Kidney (tissue), 14 donors: ENCODE results near the gene ZC3HAV1. TPM values are rescaled to one million over a fixed set of nuclear protein-coding genes. Genes with fewer than 3 reads are reported as not detected.

Experiments
- DNase-seq, 5 donors: peaks; one replicate each; pipeline ENCODE4 v3.0.0-alpha.2; 2013 to 2020
- FAIRE-seq: peaks from 2 replicates; lab custom pipeline; 2012; peaks lifted over from hg19 to GRCh38; lab: Jason Lieb, UNC
- H3K27ac ChIP-seq, 2 donors: one replicate each; pipeline ENCODE4 v1.7.0; 2013; ENCODE audit warnings: low read depth in 2 of 2, low read length in 2 of 2, inconsistent platforms in 1 of 2
- H3K27me3 ChIP-seq: one replicate; pipeline ENCODE4 v1.7.1; 2013; ENCODE audit warnings: low read length, inconsistent platforms; ENCODE audit not compliant: control insufficient read depth, insufficient read depth
- H3K36me3 ChIP-seq, 3 donors: one replicate each; pipeline versions ENCODE4 v1.7.0 to v1.7.1; 2013; ENCODE audit warnings: low read length in 3 of 3, control low read depth in 1 of 3, inconsistent platforms in 1 of 3; ENCODE audit not compliant: insufficient read depth in 3 of 3, control insufficient read depth in 2 of 3
- H3K4me1 ChIP-seq, 3 donors: one replicate each; pipeline versions ENCODE4 v1.7.0 to v1.7.1; 2013; ENCODE audit warnings: low read length in 3 of 3, inconsistent platforms in 1 of 3, low read depth in 1 of 3; ENCODE audit not compliant: control insufficient read depth in 2 of 3, insufficient read depth in 2 of 3
- H3K4me3 ChIP-seq, 3 donors: one replicate each; pipeline versions ENCODE4 v1.7.0 to v1.8.1; 2013; ENCODE audit warnings: low read length in 3 of 3, control low read depth in 1 of 3, inconsistent platforms in 1 of 3
- H3K9ac ChIP-seq, 3 donors: one replicate each; pipeline versions ENCODE4 v1.7.0 to v1.7.1; 2013; ENCODE audit warnings: low read length in 3 of 3, control low read depth in 1 of 3, inconsistent platforms in 1 of 3
- H3K9me3 ChIP-seq, 3 donors: one replicate each; pipeline versions ENCODE4 v1.7.0 to v1.7.1; 2013; ENCODE audit warnings: low read length in 3 of 3, control low read depth in 1 of 3, inconsistent platforms in 1 of 3; ENCODE audit not compliant: control insufficient read depth in 2 of 3, insufficient read depth in 1 of 3
- CTCF ChIP-seq: IDR thresholded peaks from 3 replicates; pipeline ENCODE4 v1.5.1; 2012; ENCODE audit warnings: mild to moderate bottlenecking, moderate library complexity, borderline replicate concordance; ENCODE audit not compliant: insufficient read depth; ENCODE audit errors: extremely low read depth
- intact Hi-C: fragments of 100-400 bp; cut with DNase I; formaldehyde crosslinking; loops from one replicate; pipeline ENCODE4 v1.11.1; 2022
- polyA plus RNA-seq: library from polyadenylated mRNA; stranded (reverse); fragments of 350-450 nt; fragmentation: Illumina TruSeq; extraction: RNeasy Lipid Tissue Mini Kit (QIAGEN cat#74804); gene quantifications from one replicate; pipeline ENCODE4 v1.2.3, GENCODE V29; 2014; ENCODE audit warnings: low read depth, low replicate concordance; ENCODE audit not compliant: insufficient read depth
- total RNA-seq: library from RNA; stranded (reverse); fragmentation: NEBNext Ultra II Directional; extraction: Animal tissue kit (Norgen Biotek cat#: 25700); gene quantifications from one replicate; pipeline ENCODE4 v1.2.1, GENCODE V29; 2021
- donor health status: control.
- donor health status: control.
- donor health status: control.
- donor health status: control.
- donor health status: control.
- donor health status: DM: yes; HTN: yes; CAD: no.
- donor health status: Normal renal cell carcinoma (clear cell type).

Gene ZC3HAV1
- total and polyA plus RNA-seq, 2 donors from 2014 or later: 11.1 to 40.2 TPM

- intact Hi-C loops: no loop called here
- no peak for DNase-seq
- Histone ChIP-seq H3K9ac (no peak overlapping the region), H3K4me3 (no peak overlapping the region), H3K9me3 (no peaks in the 10 kb centered on the region), H3K4me1 (no peaks in the 10 kb centered on the region), H3K27ac (no peak overlapping the region), H3K27me3 (no peaks in the 10 kb centered on the region), H3K36me3 (peaks cover 4 to 18% (median 15%) of the 10 kb centered on the region in 3 donors)
- no peak for TF ChIP-seq CTCF
- FAIRE-seq: no peak
Measured at GRCh38 chr7:139047970-139048369, 61.5 kb downstream of the ZC3HAV1 start.

GRCh38 chr7:139046143-139046542 is 63.4 kb downstream of the ZC3HAV1 start:
- no peak for DNase-seq
- no peak for FAIRE-seq
- Histone ChIP-seq H3K4me1 (no peaks in the 10 kb centered on the region), H3K4me3 (no peak overlapping the region), H3K27me3 (no peaks in the 10 kb centered on the region), H3K36me3 (peaks cover 3 to 16% (median 11%) of the 10 kb centered on the region in 3 donors), H3K27ac (no peak overlapping the region), H3K9ac (no peak overlapping the region), H3K9me3 (no peaks in the 10 kb centered on the region)
- intact Hi-C loops: no loop called here
- no peak for TF ChIP-seq CTCF

- no peaks in the 10 kb centered on the region for H3K4me1 ChIP-seq
- no peak overlapping the region for H3K4me3 ChIP-seq
- no peak overlapping the region for H3K27ac ChIP-seq
- H3K9ac ChIP-seq: no peak overlapping the region
- H3K9me3 ChIP-seq: no peaks in the 10 kb centered on the region
- intact Hi-C loops: no loop called here
- no peak for TF ChIP-seq CTCF
- peaks cover 3 to 15% (median 11%) of the 10 kb centered on the region in 3 donors for H3K36me3 ChIP-seq
- H3K27me3 ChIP-seq: no peaks in the 10 kb centered on the region
- FAIRE-seq (no peak), DNase-seq (no peak)
Measured at GRCh38 chr7:139044813-139045794, 64.4 kb downstream of the ZC3HAV1 start.
